ENCODE measurements around the gene PPP1R15A. TPM values are rescaled to one million over a fixed set of nuclear protein-coding genes. Genes with fewer than 3 reads are reported as not detected.

Gene PPP1R15A
- total RNA-seq, 4 donors from 2014 or later, result 40.3 to 98.7 (median 64.4) TPM

DNA sequence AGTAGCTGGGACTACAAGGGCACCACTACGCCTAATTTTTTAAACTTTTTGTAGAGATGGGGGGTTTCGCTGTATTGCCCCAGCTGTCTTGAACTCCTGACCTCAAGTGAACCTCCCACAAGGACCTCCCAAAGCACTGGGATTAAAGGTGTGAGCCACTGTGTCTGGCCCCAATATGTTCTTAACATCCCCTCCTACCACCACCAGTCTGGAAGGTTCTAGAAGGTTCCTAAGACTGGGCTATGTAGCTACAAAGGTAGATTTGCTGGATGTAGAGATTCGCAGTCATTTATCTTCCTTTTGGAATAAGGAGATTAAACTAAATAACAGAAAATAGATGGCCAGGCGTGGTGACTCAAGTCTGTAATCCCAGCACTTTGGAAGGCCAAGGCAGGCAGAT is 41.3 kb upstream of the PPP1R15A start:
- Histone ChIP-seq H3K27me3 (no peaks in the 10 kb centered on the region), H3K36me3 (peaks cover 0 to 47% (median 14%) of the 10 kb centered on the region in 4 donors), H3K9me3 (no peaks in the 10 kb centered on the region), H3K4me3 (no peak overlapping the region), H3K4me1 (peaks cover 4 to 9% (median 9%) of the 10 kb centered on the region in 4 donors), H3K27ac (replicated peaks in 1 of 4) (no peak overlapping the region)
- no peak for DNase-seq (ENCODE audit: extremely low spot score)
- intact Hi-C loops (cut with DNase I), result no loop called here
- TF ChIP-seq EP300 (IDR thresholded peaks at IDR 0.05) (no peak), POLR2A (IDR thresholded peaks at IDR 0.05; ENCODE audit: low read depth) (no peak), POLR2AphosphoS5 (IDR thresholded peaks at IDR 0.05) (no peak)
- TF ChIP-seq, protein P1, sequence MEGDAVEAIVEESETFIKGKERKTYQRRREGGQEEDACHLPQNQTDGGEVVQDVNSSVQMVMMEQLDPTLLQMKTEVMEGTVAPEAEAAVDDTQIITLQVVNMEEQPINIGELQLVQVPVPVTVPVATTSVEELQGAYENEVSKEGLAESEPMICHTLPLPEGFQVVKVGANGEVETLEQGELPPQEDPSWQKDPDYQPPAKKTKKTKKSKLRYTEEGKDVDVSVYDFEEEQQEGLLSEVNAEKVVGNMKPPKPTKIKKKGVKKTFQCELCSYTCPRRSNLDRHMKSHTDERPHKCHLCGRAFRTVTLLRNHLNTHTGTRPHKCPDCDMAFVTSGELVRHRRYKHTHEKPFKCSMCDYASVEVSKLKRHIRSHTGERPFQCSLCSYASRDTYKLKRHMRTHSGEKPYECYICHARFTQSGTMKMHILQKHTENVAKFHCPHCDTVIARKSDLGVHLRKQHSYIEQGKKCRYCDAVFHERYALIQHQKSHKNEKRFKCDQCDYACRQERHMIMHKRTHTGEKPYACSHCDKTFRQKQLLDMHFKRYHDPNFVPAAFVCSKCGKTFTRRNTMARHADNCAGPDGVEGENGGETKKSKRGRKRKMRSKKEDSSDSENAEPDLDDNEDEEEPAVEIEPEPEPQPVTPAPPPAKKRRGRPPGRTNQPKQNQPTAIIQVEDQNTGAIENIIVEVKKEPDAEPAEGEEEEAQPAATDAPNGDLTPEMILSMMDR (IDR thresholded peaks at IDR 0.05), result no peak
- WGBS, result 95% methylated on average over 4 of the region's 4 CpGs

GRCh38 chr19:48833049-48833448 is 39.2 kb upstream of the PPP1R15A start:
- peaks cover 0 to 45% (median 14%) of the 10 kb centered on the region in 4 donors for H3K36me3 ChIP-seq
- intact Hi-C loops (cut with DNase I), result no loop called here
- H3K4me1 ChIP-seq, result peaks cover 18 to 27% (median 25%) of the 10 kb centered on the region in 4 donors

GRCh38 chr19:48833977-48834376 is 38.2 kb upstream of the PPP1R15A start:
- Histone ChIP-seq H3K4me1 (peaks cover 18 to 27% (median 25%) of the 10 kb centered on the region in 4 donors), H3K27me3 (no peaks in the 10 kb centered on the region), H3K27ac (replicated peaks in 1 of 4) (no peak overlapping the region), H3K9me3 (no peaks in the 10 kb centered on the region), H3K4me3 (no peak overlapping the region), H3K36me3 (peaks cover 0 to 42% (median 14%) of the 10 kb centered on the region in 4 donors)
- intact Hi-C loops (cut with DNase I), result no loop called here
- DNase-seq (ENCODE audit: extremely low spot score), result no peak
- 85% methylated on average over 5 of the region's 5 CpGs for WGBS
- TF ChIP-seq, protein P1 (IDR thresholded peaks at IDR 0.05), result no peak
- TF ChIP-seq POLR2A (IDR thresholded peaks at IDR 0.05; ENCODE audit: low read depth) (no peak), EP300 (IDR thresholded peaks at IDR 0.05) (no peak), POLR2AphosphoS5 (IDR thresholded peaks at IDR 0.05) (no peak)

More at GRCh38 chr19:48833049-48833448, 39.2 kb upstream of the PPP1R15A start:
- H3K27ac ChIP-seq (replicated peaks in 1 of 4), result no peak overlapping the region
- H3K27me3 ChIP-seq, result no peaks in the 10 kb centered on the region
- H3K4me3 ChIP-seq, result no peak overlapping the region
- no peak for DNase-seq (ENCODE audit: extremely low spot score)
- WGBS, result 78% methylated on average over 5 of the region's 5 CpGs
- H3K9me3 ChIP-seq, result no peaks in the 10 kb centered on the region
- TF ChIP-seq, protein P1 (IDR thresholded peaks at IDR 0.05), result no peak
- TF ChIP-seq EP300 (IDR thresholded peaks at IDR 0.05), result no peak
- no peak for TF ChIP-seq POLR2AphosphoS5 (IDR thresholded peaks at IDR 0.05)
- TF ChIP-seq POLR2A (IDR thresholded peaks at IDR 0.05; ENCODE audit: low read depth), result no peak

DNA sequence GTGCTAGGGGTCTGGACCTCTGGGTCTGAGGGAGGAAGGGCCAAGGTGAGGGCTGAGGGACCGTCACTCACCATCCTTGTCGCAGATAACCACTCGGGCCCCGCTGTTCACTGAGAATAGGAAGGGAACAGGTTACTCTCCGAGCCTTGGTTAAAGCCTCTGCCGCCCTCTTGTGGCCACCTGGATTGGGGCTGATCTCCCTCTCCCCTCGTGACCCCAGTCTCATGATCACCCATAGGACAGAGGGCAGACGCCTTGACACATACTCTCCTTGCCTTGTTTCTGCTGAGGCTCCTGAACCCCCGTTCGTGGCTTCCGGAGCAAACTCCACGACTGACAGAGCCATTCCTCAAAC is 36.5 kb upstream of the PPP1R15A start:
- Histone ChIP-seq H3K9me3 (no peaks in the 10 kb centered on the region), H3K4me1 (peaks cover 18 to 27% (median 25%) of the 10 kb centered on the region in 4 donors), H3K36me3 (peaks cover 0 to 45% (median 18%) of the 10 kb centered on the region in 4 donors), H3K27ac (replicated peaks in 1 of 4) (peak overlapping the region; percentile 72 to 83 (median 79)), H3K27me3 (no peaks in the 10 kb centered on the region), H3K4me3 (peak overlapping the region; percentile 40 to 58 (median 50))
- intact Hi-C loops (cut with DNase I), result loop anchor here (2.0 kb wide), 1 partner anchor 41 kb away; no protein-coding TSS in a partner anchor
- peak; percentile 99 for DNase-seq (ENCODE audit: extremely low spot score)
- TF ChIP-seq POLR2AphosphoS5 (IDR thresholded peaks at IDR 0.05) (peak; percentile 78 to 92), POLR2A (IDR thresholded peaks at IDR 0.05; ENCODE audit: low read depth) (no peak), EP300 (IDR thresholded peaks at IDR 0.05) (no peak)
- TF ChIP-seq, protein P1 (IDR thresholded peaks at IDR 0.05), result peak; percentile 93 to 98 (median 94)
- 0% methylated on average over 6 of the region's 12 CpGs for WGBS

All from esophagus muscularis mucosa (tissue), 4 donors.